ENCODE results near the gene LTBR. TPM values are rescaled to one million over a fixed set of nuclear protein-coding genes. Genes with fewer than 3 reads are reported as not detected.

LTBR gene
- total and polyA plus RNA-seq, 5 donors, result 30.8 to 54.2 (median 37.6) TPM

DNA sequence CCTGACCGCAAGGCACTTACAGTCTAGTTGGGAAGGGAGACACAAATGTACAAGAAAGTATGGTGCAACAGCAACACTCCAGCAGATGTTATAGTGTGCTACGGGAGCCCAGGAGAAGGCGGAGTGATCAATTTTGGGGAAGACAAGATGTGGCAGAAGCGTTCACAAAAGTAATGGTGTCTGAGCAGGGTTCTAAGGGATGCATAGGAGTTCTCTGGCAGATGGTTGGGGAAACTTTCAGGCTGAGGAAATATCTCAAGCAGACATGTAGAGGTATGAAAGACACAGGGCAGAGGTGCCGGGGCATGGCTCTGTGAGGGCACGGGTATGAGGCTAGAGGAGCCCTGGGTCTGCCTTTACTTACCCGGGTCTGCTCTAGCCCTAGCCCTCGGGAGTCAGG lies 37.0 kb upstream of the LTBR start:
- H3K4me1 ChIP-seq (ENCODE audit: control insufficient read depth, insufficient read depth, low read length), result peaks cover 26% of the 10 kb centered on the region
- no peak for DNase-seq
- H3K27me3 ChIP-seq (ENCODE audit: control insufficient read depth, insufficient read depth), result no peaks in the 10 kb centered on the region
- no peak overlapping the region for H3K4me3 ChIP-seq (ENCODE audit: low read length)
- intact Hi-C loops (cut with DNase I), result no loop called here
- no peaks in the 10 kb centered on the region for H3K9me3 ChIP-seq (ENCODE audit: control insufficient read depth, low read length)
- WGBS, result 78% methylated on average over 8 of the region's 8 CpGs
- H3K27ac ChIP-seq (ENCODE audit: low read length), result peak overlapping the region; percentile 93
- no peak for ATAC-seq

- peaks cover 27% of the 10 kb centered on the region for H3K4me1 ChIP-seq (ENCODE audit: control insufficient read depth, insufficient read depth, low read length)
- intact Hi-C loops (cut with DNase I), result no loop called here
- peak; percentile 85 to 92 (median 90) for DNase-seq
Observed at GRCh38 chr12:6347367-6348338, 36.3 kb upstream of the LTBR start.

DNA sequence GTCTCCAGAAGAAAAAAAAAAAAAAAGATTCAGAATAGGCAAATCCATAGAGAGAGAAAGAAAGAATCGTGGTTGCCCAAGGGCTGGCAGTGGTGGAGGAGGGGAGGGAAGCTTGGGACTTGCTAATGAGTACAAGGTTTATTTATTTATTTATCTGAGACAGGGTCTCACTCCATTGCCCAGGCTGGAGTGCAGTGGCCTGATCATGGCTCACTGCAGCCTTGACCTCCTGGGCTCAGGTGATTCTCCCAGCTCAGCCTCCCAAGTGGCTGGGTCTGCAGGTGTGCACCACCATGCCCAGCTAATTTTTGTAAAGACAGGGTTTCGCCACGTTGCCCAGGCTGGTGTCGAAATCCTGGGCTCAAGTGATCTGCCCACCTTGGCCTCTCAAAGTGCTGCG lies 32.3 kb upstream of the LTBR start:
- no peak overlapping the region for H3K27ac ChIP-seq (ENCODE audit: low read length)
- peaks cover 13% of the 10 kb centered on the region for H3K4me1 ChIP-seq (ENCODE audit: control insufficient read depth, insufficient read depth, low read length)
- intact Hi-C loops (cut with DNase I), result no loop called here
- DNase-seq (no peak), ATAC-seq (no peak)
- H3K4me3 ChIP-seq (ENCODE audit: low read length), result no peak overlapping the region
- H3K9me3 ChIP-seq (ENCODE audit: control insufficient read depth, low read length), result no peaks in the 10 kb centered on the region
- 79% methylated on average over 5 of the region's 5 CpGs for WGBS
- H3K27me3 ChIP-seq (ENCODE audit: control insufficient read depth, insufficient read depth), result no peaks in the 10 kb centered on the region

More at GRCh38 chr12:6347367-6348338, 36.3 kb upstream of the LTBR start:
- WGBS, result 52% methylated on average over 19 of the region's 19 CpGs
- no peak overlapping the region for H3K4me3 ChIP-seq (ENCODE audit: low read length)
- ATAC-seq, result peak; percentile 89 to 91
- H3K9me3 ChIP-seq (ENCODE audit: control insufficient read depth, low read length), result no peaks in the 10 kb centered on the region
- H3K27ac ChIP-seq (ENCODE audit: low read length), result peak overlapping the region; percentile 93
- H3K27me3 ChIP-seq (ENCODE audit: control insufficient read depth, insufficient read depth), result no peaks in the 10 kb centered on the region

GRCh38 chr12:6352193-6353173 lies 31.5 kb upstream of the LTBR start:
- peak in 1 of 2 donors; percentile 47 for ATAC-seq
- Histone ChIP-seq H3K27me3 (ENCODE audit: control insufficient read depth, insufficient read depth) (no peaks in the 10 kb centered on the region), H3K4me1 (ENCODE audit: control insufficient read depth, insufficient read depth, low read length) (peaks cover 6% of the 10 kb centered on the region), H3K9me3 (ENCODE audit: control insufficient read depth, low read length) (no peaks in the 10 kb centered on the region), H3K27ac (ENCODE audit: low read length) (no peak overlapping the region), H3K4me3 (ENCODE audit: low read length) (no peak overlapping the region)
- DNase-seq, result no peak
- intact Hi-C loops (cut with DNase I), result no loop called here
- WGBS, result 49% methylated on average over 9 of the region's 9 CpGs

- H3K27me3 ChIP-seq (ENCODE audit: control insufficient read depth, insufficient read depth), result no peaks in the 10 kb centered on the region
- H3K4me1 ChIP-seq (ENCODE audit: control insufficient read depth, insufficient read depth, low read length), result peaks cover 2% of the 10 kb centered on the region
- no peak for ATAC-seq
- no peak overlapping the region for H3K4me3 ChIP-seq (ENCODE audit: low read length)
- H3K9me3 ChIP-seq (ENCODE audit: control insufficient read depth, low read length), result no peaks in the 10 kb centered on the region
- intact Hi-C loops (cut with DNase I), result no loop called here
- H3K27ac ChIP-seq (ENCODE audit: low read length), result no peak overlapping the region
- WGBS, result 94% methylated on average over 10 of the region's 10 CpGs
- peak in 1 of 3 donors; percentile 42 for DNase-seq
Observed at GRCh38 chr12:6354495-6355393, 29.2 kb upstream of the LTBR start.

DNA sequence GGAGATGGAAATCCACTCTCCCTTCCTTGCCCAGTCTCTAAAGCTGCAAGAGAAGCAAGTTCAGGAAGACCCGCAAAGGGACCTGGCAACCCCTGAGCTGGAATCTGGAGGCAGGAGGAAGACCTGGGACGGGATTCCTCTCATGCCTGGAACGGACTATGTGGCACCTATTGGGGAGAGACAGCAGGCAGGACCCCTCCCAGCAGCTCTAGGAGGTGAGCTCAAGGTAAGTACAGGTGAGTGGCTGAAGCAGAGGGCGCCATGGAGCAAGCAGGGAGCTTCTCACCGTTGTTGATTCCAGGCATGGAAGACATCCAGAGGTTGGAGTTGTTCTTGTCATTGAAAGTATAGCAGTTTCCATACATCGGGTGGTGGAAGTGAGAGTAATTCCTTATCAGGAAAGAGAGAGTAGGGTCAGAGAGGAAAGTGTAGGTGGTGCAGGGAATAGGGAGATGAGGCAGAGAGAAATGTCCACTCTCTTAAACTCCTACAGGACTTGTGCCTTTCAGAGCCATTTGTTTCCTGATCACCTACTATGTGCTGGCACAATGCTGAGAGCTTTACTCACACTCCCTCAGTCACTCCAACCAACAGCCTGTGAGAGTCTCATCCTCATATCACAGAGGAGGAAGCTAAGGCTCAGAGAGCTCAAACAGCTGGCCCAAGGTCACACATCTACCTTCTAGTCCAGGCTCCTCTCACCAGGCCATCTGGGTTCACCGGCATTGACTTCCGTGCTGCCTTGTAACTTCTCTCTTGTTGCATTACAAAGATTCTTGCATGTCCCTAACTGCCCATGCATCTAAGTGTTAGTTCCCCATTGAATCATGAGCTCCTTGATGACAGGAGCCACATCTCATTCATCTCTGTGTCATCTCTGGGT lies 28.2 kb upstream of the LTBR start:
- DNase-seq (no peak), ATAC-seq (no peak)
- no peak overlapping the region for H3K27ac ChIP-seq (ENCODE audit: low read length)
- no peaks in the 10 kb centered on the region for H3K9me3 ChIP-seq (ENCODE audit: control insufficient read depth, low read length)
- WGBS, result 72% methylated on average over 8 of the region's 8 CpGs
- peaks cover 2% of the 10 kb centered on the region for H3K4me1 ChIP-seq (ENCODE audit: control insufficient read depth, insufficient read depth, low read length)
- intact Hi-C loops (cut with DNase I), result no loop called here
- H3K4me3 ChIP-seq (ENCODE audit: low read length), result no peak overlapping the region
- no peaks in the 10 kb centered on the region for H3K27me3 ChIP-seq (ENCODE audit: control insufficient read depth, insufficient read depth)

- Histone ChIP-seq H3K27me3 (ENCODE audit: control insufficient read depth, insufficient read depth) (no peaks in the 10 kb centered on the region), H3K4me3 (ENCODE audit: low read length) (no peak overlapping the region), H3K9me3 (ENCODE audit: control insufficient read depth, low read length) (no peaks in the 10 kb centered on the region), H3K27ac (ENCODE audit: low read length) (no peak overlapping the region), H3K4me1 (ENCODE audit: control insufficient read depth, insufficient read depth, low read length) (peaks cover 2% of the 10 kb centered on the region)
- intact Hi-C loops (cut with DNase I), result no loop called here
- ATAC-seq, result no peak
- no peak for DNase-seq
- 89% methylated on average over 5 of the region's 5 CpGs for WGBS
Observed at GRCh38 chr12:6356374-6356820, 27.6 kb upstream of the LTBR start.

GRCh38 chr12:6358881-6359280 lies 25.1 kb upstream of the LTBR start:
- H3K27ac ChIP-seq (ENCODE audit: low read length), result no peak overlapping the region

DNA sequence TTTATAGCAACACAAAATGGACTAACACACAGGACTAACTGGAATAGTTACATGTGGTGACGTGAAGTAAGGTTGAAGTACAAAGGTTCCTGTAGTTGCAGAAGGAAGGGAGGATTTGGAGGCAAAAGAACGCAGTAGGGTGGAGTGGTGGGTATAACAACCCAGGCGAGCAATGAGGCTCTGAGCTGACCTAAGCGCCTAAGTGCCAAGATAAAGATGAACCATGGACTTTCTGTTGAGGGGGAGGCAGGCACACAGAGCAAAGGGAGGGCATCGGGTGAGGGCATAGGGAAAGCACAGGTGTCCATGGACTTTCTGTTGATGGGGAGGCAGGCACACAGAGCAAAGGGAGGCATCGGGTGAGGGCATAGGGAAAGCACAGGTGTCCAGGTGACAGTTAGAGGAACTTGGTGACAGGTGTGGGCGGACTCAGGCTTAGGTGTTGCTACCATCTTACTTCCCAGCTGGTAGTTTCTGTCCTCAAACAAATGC lies 23.8 kb upstream of the LTBR start:
- intact Hi-C loops (cut with DNase I), result no loop called here
- no peak for ATAC-seq
- Histone ChIP-seq H3K27ac (ENCODE audit: low read length) (no peak overlapping the region), H3K4me3 (ENCODE audit: low read length) (no peak overlapping the region), H3K9me3 (ENCODE audit: control insufficient read depth, low read length) (no peaks in the 10 kb centered on the region), H3K4me1 (ENCODE audit: control insufficient read depth, insufficient read depth, low read length) (no peaks in the 10 kb centered on the region), H3K27me3 (ENCODE audit: control insufficient read depth, insufficient read depth) (no peaks in the 10 kb centered on the region)
- DNase-seq, result no peak
- 84% methylated on average over 7 of the region's 7 CpGs for WGBS

More at GRCh38 chr12:6358881-6359280, 25.1 kb upstream of the LTBR start:
- WGBS, result 57% methylated on average over 1 of the region's 1 CpG
- Histone ChIP-seq H3K9me3 (ENCODE audit: control insufficient read depth, low read length) (no peaks in the 10 kb centered on the region), H3K4me1 (ENCODE audit: control insufficient read depth, insufficient read depth, low read length) (no peaks in the 10 kb centered on the region), H3K27me3 (ENCODE audit: control insufficient read depth, insufficient read depth) (no peaks in the 10 kb centered on the region), H3K4me3 (ENCODE audit: low read length) (no peak overlapping the region)
- ATAC-seq, result no peak
- DNase-seq, result no peak
- intact Hi-C loops (cut with DNase I), result no loop called here

Measured in right cardiac atrium (tissue), 5 donors.